Measurements from ENCODE around the gene BMF.
"Not testable (repeated sequence)": the region's sequence is repeated elsewhere in the genome, so short reads cannot be mapped to it uniquely, and the experiment has no call there.

The BMF gene

GRCh38 chr15:40087991-40088928 is 20.4 kb downstream of the BMF start:
- no peak for DNase-seq (ENCODE audit: low read depth)

DNA sequence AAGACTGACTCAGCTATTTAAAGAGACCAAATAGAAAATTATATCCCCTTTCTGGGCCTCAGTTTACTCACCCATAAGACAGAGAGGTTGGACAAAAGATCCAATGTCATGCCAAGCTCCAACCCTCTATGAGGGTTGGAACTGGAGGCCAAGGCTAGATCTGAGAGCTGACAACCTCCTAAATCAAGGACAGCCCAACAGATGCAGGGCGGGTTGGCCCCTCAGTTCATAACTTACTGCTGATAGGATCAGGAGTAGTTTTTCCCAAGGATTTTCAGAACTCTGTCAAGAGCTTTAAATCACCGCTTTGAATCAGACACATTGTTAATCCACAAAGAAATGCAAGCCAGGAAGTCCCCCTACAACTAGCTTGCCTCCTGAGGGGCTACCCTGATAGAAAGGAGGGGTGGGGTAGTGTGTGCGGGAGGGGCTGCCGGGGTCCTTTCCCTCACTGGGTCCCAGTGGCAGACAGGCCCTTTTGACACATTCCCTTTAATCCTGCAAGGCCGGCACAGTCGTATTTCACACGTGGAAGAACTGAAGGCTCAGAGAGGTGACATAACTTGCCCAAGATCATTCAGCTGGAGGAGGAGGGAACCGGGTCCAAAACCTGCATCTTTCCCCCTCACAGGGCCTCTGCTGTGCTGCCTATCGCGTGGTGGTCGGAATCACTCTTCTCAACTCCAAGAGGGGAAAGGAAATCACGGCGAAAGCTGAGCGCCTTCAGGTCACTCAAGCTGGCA is 21.4 kb downstream of the BMF start:
- DNase-seq (ENCODE audit: low read depth), result no peak

DNA sequence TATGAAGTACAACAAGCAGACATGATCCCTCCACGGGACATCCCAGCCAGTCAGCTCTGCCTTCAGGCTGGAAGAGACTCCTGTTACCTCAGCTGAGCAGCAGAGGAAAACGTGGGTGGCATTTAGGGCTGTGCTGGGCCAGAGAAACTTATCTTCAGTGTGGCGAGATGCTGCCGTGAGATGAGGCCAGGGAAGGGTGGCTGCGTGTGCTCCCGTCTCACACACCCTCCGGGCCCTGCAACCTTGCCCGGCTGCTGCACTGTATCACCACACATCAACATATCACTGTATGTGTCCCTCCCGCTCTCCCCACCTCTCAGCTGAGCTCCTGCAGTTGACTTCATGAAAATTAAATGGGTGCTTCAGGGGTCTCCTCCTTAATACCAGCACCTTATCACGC is 23.4 kb downstream of the BMF start:
- DNase-seq (ENCODE audit: low read depth), result no peak

DNA sequence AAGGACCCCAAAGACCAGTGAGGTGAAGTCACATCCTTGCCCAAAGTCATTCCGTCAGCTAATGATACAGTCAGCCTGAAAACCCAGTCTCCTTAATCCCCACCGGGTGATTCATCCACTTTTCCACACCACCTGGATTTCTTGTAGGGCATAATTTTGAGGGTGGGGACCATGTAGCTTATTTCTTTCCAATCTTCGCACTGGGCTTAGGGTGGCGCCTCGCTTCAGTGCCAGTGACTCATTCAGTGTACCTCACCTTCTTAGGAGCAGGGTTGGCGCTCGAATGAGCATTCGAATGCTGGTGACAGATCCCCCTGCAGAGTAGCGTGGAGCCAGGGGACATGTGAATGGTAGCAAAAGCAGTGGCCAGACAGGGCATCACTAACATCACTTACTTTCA is 24.0 kb downstream of the BMF start:
- DNase-seq (ENCODE audit: low read depth), result no peak

GRCh38 chr15:40082195-40082883 is 26.3 kb downstream of the BMF start:
- no peak for DNase-seq (ENCODE audit: low read depth)

GRCh38 chr15:40081691-40082194 is 26.9 kb downstream of the BMF start:
- no peak for DNase-seq (ENCODE audit: low read depth)

- no peak for DNase-seq (ENCODE audit: low read depth)
Observed at GRCh38 chr15:40080847-40081246, 27.8 kb downstream of the BMF start.

GRCh38 chr15:40080104-40080503 is 28.6 kb downstream of the BMF start:
- no peak for DNase-seq (ENCODE audit: low read depth)

DNA sequence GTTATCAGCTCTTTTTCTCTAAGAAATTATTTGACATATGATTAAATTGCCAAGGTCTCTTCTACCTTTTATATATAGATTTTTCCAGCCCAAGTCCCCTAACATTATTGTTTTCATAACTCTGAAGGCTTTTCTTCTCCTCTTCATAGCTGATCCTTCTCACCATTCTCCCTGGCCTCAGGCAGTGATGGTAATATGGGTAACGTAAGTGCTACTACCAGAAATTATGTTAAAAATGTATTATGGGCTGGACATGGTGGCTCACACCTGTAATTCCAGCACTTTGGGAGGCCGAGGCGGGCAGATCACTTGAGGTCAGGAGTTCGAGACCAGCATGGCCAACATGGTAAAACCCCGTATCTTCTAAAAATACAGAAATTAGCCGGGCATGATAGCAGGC is 29.2 kb downstream of the BMF start:
- DNase-seq (ENCODE audit: low read depth), result no peak

- DNase-seq (ENCODE audit: low read depth), result no peak
Observed at GRCh38 chr15:40075298-40076044, 33.2 kb downstream of the BMF start.

DNA sequence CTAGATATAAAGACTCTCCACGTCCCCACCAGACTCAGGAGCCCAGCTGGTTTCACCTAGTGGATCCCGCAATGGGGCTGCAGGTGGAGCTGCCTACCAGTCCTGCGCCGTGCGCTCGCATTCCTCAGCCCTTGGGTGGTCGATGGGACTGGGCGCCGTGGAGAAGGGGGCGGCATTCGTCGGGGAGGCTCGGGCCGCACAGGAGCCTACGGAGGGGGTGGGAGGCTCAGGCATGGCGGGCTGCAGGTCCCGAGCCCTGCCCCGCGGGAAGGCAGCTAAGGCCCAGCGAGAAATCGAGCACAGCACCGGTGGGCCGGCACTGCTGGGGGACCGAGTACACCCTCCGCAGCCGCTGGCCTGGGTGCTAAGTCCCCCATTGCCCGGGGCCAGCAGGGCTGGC is 34.0 kb downstream of the BMF start:
- not testable (repeated sequence) for DNase-seq (ENCODE audit: low read depth)

DNA sequence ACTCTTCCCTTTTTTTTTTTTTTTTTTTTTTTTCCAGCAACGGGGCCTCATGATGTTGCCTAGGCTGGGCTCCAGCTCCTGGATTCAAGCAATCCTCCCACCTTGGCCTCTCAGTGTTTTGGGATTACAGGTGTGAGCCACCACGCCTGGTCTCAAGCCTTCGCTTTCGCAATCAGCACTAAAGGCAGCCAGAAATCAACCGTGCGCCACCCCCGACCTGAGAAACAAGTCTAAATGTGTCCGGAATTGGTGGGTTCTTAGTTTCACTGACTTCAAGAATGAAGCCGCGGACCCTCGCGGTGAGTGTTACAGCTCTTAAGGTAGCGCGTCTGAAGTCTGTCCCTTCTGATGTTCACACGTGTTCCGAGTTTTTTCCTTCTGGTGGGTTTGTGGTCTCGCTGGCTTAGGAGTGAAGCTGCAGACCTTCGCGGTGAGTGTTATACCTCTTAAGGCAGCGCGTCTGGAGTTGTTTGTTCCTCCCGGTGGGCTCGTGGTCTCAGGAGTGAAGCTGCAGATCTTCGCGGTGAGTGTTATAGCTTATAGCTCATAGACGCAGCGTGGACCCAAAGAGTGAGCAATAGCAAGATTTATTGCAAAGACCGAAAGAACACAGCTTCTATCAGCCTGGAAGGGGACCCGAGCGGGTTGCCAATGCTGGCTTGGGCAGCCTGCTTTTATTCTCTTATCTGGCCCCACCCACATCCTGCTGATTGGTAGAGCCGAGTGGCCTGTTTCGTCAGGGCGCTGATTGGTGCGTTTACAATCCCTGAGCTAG is 34.8 kb downstream of the BMF start:
- DNase-seq (ENCODE audit: low read depth), result not testable (repeated sequence)

GRCh38 chr15:40072216-40072990 is 36.3 kb downstream of the BMF start:
- no peak for DNase-seq (ENCODE audit: low read depth)

GRCh38 chr15:40070608-40071218 is 38.0 kb downstream of the BMF start:
- no peak for DNase-seq (ENCODE audit: low read depth)

DNA sequence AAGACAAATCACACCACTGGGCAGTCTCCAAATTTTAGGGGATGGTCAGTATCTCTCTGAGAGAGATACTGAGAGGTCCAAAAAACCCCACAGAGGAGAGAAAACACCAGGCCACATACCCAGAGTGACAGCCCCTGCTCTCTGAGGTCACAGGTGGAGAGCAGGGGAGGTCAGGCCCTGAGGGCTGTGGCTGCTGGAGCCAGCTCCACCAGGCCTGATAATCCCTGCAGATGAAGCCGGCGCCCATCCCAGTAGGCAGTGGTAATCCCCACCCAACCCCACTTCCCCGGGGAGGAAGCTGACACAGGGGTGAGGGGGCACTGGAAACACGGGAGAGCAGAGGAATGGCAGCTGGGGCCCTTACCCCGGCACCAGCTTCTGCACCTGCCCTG is 38.5 kb downstream of the BMF start:
- no peak for DNase-seq (ENCODE audit: low read depth)

GRCh38 chr15:40069178-40070165 is 39.2 kb downstream of the BMF start:
- no peak for DNase-seq (ENCODE audit: low read depth)

DNA sequence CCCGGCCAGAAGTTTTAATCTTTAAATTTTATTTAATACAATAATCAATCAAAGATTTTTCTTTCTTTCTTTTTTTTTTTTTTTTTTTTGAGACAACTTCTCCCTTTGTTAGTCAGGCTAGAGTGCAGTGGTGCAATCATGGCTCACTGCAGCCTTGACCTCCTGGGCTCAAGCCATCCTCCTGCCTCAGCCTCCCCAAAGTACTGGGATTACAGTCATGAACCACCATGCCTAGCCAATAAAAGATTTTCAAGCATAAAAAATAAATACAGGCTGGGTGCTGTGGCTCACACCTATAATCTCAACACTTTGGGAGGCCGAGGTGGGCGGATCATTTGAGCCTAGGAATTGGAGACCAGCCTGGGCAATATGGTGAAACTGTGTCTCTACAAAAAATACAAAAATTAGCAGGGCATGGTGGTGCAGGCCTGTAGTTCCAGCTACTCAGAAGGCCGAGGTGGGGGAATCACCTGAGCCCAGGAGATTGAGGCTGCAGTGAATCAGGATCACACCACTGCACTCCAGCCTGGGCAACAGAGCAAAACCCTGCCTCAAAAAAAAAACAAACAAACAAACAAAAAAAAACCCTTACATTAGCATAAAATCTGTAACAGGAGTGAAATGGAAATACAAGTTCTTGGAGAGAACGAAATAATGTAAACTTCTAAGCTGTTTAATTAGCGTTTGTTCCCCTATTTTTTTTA is 40.6 kb downstream of the BMF start:
- no peak for DNase-seq (ENCODE audit: low read depth)

DNA sequence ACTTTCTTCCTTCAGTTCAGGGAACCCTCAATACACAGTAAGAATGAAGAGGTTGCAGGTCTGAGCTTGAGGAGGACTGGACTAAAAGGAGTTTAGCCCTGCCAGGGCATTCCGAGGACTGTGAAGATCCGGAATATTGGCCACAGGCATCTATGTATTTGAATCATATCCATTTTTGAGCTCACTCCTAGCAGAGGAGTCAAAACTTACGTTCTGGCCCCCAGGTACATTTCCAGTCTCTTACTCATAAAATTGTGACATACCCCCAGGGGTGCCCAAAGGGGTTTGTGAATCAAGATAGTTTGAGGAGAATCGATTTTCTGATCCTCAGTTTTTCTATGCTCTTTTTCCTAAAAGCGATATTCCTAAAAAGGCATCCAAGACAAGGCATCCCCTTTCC is 42.1 kb downstream of the BMF start:
- no peak for DNase-seq (ENCODE audit: low read depth)

Data from stimulated activated CD8-positive, alpha-beta memory T cell treated with anti-CD3 and anti-CD28 coated beads, Interleukin-12 subunit alpha, Interleukin-12 subunit beta, amount 100 ng/mL, for 1 hour (primary cell).